ENCODE results near the gene SLC38A9.

SLC38A9 gene

GRCh38 chr5:55645304-55645703 lies 66.8 kb downstream of the SLC38A9 start:
- no peak for DNase-seq

DNA sequence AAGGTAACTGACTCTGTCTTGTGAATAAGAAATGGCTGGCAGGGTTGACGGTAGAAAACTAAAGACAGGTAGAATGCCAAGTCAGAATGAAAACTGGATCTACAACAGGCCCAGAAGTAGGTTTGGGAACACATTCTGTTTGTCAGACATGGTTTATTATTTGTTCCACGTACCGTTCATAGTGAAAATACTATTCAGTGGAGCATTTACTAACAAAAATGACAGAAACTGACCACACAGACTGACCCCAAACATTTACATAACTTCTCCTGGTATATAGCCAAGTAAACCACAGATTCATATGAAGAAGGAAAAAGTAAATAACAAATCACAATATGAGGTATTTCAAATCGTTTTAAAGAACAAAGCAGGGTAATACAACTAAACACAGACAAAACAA lies 73.7 kb downstream of the SLC38A9 start:
- DNase-seq: no peak

DNA sequence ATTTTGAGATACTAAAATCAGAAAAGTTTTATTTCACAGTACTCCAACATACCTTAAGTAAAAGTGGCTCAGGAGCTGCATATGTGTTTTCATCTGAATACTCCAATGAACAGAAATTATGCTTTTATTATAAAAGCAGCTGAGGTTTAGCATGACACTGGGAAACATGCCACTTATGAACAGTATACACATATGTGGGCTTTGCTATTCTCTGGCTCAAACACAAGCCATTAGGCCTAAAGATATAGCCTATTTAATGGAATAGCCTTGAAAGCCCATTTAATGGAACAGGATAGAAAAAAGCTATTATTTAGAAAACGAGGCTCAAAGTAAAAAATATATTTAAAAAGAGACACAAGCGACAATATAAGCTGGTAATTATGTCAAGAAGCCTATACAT lies 74.1 kb downstream of the SLC38A9 start:
- DNase-seq: no peak

DNA sequence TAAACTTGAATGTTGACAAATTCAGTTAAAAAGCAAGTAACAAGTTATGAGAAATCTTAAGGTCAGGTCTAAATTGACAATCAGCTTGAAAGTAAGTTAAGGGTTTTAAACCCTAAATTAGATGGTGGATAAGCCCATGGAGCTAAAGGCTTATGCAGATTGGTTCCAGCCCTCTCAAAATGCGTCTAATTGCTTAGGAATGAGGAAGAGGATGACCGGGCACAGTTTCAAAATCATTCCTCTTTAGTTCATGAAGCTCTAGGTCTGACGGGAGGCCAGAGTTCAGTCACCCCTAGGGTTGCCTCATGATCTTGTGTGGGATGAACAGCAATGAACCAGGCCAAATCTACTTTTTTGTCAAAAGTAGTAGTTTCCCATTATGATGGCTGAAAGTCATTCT lies 75.4 kb downstream of the SLC38A9 start:
- DNase-seq: no peak

GRCh38 chr5:55636177-55636576 lies 75.9 kb downstream of the SLC38A9 start:
- no peak for DNase-seq

DNA sequence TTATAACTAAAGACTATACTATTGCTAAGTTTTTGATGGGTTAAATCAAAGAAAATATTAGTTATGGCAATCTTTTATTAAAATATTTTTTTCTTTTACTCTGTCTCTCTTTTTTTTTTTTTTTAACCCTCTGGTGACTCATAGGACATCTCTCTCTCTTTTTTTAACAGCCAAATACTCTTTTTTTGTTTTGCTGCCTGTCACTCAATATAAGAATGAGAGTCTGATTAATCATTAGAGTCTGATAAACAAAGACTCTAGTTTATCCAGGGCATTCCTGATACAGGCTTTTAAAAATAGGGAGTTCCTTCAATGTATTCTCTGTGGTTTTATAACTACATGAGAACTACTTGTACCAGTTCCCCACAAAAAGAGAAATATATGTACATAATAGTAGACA lies 77.3 kb downstream of the SLC38A9 start:
- DNase-seq: no peak

DNA sequence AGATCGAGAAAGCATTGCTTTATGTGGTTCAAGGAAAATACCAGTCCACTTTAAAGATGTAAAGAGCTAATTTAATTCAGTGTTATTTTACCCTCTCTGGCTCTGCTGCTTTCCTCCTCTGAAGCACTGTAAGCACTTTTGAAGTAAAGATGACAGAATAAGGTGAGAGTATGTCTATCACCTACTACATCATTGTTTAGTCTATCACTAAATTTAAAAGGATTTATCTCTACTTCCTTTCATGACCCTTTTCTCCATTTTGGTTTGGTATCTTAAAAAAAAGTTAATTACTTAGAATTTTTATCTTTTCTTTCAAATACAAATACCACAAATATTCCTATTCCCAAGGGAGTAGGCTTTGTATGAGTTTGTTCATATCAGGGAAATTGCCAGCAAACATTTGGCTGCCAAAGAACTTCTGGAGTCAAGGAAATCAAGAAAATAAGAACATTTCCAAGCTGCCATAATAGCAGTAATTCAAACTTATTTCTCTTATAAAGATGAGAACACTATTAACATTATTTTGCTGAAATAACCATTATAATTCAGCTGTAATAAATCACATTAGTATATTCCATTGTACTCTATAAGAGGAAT lies 77.8 kb downstream of the SLC38A9 start:
- no peak for DNase-seq

DNA sequence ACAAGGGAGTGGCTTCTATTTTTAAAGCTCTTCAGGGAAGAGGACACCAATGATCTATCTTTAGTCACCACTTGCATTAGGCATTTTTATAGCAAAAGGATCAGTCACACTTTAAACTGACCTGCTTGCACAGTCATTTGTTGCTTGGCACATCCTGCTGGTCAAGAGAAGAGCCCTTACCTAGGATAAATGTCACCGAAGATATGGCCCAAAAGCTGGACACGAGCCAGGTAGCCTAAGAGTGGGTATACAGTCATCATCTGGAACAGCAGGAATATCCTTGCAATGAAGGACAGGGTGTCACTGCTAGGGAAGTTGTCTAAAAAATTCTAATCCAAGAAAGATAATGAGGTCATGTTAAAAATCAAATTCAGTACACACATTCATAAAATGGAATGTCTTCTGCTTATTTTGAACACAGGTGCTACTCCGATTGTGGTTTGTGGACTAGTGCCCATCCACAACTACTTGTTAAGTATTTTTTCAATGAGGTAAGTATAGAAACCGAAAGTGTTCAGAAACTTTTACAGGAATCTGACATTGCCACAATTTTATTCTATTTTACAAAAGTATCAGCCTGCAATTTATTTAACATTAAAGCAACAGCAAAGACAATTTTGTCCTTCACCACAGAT lies 78.4 kb downstream of the SLC38A9 start:
- no peak for DNase-seq

- no peak for DNase-seq
These were observed 82.3 kb downstream of the SLC38A9 start for GRCh38 chr5:55629815-55630214.

DNA sequence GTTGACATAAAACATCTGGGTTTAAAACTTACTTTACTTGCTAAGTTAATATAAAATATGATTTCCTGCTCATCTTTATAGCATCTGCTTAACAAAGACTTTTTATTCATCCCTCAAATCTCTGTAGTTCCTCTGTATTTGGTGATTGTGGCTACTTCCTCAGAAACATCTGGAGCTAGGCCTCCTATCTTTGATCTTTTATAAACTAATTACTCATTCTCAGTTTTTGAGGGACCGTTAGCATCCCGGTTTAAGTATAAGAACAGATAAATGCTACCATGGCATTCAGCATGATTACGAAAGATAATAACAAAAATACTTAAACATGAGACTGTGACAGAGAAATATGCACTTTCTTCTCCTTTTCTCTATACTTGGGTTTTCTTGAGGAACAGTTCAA lies 85.3 kb downstream of the SLC38A9 start:
- no peak for DNase-seq

DNA sequence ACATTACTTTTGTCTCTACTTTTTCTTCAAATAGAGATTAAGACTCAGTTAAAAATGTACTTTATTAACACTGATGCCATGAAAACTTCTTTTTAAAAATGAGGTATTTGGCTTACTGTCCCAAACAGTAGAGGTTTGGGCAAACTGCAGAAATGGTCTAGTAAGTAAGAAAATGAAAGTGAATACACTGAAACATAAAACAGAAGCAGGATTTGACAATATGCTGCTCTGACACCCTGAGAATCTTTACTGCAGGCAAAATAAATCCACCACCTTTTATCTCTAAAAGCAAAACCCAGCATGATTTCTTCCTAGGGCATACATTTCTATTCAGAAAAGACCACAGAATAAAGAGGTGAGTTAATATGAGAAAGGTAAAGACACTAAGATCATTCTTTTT lies 86.2 kb downstream of the SLC38A9 start:
- DNase-seq: no peak

GRCh38 chr5:55625589-55625909 lies 86.6 kb downstream of the SLC38A9 start:
- DNase-seq: no peak

DNA sequence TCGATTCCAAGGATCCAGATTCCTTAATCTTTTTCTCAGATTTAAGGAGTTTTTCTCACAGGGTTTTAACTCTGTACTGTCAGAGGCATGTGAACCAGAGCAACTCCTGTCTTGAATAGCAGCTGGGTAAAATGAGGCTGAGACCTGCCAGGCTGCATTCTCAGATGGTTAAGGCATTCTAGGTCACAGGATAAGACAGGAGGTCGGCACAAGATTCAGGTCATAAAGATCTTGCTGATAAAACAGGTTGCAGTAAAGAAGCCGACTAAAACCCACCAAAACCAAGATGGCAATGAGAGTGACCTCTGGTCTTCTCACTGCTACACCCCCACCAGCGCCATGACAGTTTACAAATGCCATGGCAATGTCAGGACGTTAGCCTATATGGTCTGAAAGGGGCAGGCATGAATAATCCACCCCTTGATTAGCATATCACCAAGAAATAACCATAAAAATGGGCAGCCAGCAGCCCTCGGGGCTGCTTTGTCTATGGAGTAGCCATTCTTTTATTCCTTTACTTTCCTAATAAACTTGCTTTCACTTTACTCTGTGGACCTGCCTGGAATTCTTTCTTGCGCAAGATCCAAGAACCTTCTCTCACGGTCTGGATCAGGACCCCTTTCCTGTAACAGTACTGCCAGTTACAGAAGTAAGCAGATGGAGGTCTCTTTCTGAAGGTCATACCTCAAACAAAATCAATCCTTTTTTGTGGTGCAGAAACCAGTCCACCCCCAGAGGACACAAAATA lies 87.1 kb downstream of the SLC38A9 start:
- no peak for DNase-seq

- DNase-seq: no peak
These were observed 88.3 kb downstream of the SLC38A9 start for GRCh38 chr5:55623789-55624188.

DNA sequence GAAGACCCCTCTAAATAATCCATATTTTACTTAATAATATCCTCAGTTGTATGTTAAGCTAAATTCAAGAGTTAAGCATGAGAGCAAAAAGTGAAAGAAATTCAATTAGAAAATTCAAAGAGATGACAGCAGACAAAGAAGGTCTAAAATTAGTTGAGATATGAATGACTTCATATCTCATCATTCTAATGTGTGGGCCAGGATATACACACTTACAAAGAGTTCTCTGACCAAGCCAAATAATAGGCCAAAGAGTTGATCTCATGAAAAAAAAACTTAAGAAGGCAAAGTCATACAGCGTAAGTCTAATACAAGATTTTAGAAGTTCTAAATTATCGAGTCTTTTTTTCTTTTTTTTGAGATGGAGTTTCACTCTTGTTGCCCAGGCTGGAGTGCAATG lies 89.7 kb downstream of the SLC38A9 start:
- DNase-seq: no peak

DNA sequence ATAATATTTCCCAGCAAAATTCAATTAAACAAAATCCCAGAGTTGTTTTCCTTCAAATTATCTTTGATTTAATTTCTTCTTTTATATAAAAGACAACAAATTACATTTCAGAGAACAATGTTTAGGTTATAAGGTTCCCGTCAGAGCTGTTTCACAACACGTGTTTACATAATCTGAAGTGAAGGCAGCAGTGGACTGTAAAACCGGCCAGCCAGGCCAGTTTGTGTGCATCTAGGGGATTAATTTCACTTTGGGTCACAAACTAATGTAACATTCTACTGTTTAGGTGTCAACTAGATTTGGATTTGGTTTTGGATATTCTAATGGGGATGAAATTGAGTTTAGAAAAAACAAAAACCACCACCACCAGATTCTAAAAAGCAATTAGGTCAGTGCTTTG lies 90.9 kb downstream of the SLC38A9 start:
- DNase-seq: no peak

DNA sequence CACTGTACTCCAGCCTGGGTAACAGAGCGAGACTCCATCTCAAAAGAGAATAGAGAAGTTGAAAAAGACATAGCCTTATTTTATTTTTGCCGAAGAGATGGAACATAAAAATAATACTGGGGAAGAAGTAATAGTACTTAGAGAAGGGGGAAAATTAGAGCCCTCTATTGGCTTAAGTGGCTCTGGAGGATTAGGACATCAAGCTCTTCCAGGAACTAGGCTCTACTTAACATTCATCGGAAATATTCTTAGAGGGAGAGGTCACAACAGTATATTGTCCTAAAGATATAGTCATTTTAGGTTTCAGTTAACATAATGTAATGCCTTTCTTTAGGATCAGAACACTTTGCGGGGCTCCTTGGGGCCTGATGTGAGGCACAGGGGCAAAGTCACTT lies 91.4 kb downstream of the SLC38A9 start:
- no peak for DNase-seq

DNA sequence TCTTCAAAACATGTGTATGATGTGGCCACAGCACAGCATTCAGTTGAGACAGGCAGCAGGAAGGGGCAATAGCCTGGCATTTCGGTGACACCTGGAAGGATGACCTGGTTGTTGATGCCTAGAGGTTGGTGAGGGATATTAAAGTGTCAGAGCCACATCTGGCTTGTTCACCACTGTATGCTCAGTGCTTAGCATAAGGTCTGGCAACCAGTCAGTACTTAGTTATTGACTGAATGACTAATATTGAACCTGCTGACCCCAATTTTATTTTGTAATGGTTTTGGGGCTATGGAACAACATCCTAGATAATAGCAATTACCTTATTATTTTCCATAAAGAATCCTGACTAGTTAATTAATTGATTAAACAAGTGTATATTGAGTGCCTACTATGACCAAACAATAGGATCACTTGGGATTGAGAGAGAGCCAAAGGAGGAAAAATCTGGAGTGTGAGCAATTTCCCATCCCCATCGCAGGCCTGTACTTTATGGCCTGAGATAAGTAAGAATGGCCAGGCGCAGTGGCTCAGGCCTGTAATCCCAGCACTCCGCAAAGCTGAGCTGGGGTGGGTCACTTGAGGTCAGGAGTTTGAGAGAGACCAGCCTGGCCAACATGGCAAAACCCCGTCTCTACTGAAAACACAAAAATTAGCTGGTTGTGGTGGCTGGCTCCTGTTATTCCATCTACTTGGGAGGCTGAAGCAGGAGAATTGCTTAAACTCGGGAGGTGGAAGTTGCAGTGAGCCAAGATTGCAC lies 91.9 kb downstream of the SLC38A9 start:
- no peak for DNase-seq

DNA sequence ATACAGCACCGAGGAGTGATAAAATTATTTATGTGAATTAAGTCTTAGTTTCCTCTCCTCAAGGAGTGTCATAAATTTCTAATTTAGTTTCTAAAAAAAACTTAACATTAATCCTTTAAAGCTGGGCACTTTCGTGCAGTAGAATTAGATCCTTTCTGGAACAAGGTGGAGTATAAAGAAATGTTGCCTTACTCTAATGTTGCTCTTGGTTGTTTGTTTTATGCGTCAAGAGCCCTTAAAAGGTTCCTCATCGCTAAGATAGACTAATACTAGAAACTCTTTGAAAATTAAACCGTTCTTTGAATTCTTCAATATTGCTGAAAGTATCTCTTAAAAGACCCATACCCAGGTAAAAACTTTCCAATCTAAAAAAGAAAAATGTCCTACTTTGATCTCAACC lies 93.8 kb downstream of the SLC38A9 start:
- DNase-seq: no peak

- no peak for DNase-seq
These were observed 98.8 kb downstream of the SLC38A9 start for GRCh38 chr5:55613112-55613868.

GRCh38 chr5:55610542-55610941 lies 101.6 kb downstream of the SLC38A9 start:
- DNase-seq: no peak

GRCh38 chr5:55609413-55609812 lies 102.7 kb downstream of the SLC38A9 start:
- DNase-seq: no peak

Data from Kasumi-1 (cell line).